Upper lobe of right lung (tissue), 1 donor: ENCODE results near the gene SHISA6. TPM values are rescaled to one million over a fixed set of nuclear protein-coding genes. Genes with fewer than 3 reads are reported as not detected.
"Not testable (repeated sequence)": the region's sequence is repeated elsewhere in the genome, so short reads cannot be mapped to it uniquely, and the experiment has no call there.

Experiments
- ATAC-seq: fragments of 200-7000 bp; cut with Tn5 transposase; one replicate; pipeline ENCODE4 v1.9.1; 2020; ENCODE audit warnings: mild to moderate bottlenecking, moderate library complexity
- DNase-seq: peaks from one replicate; pipeline ENCODE4 v3.0.0-alpha.2; 2020
- H3K27ac ChIP-seq: fragments of 200-600 bp; one replicate; pipeline ENCODE4 v1.8.0; 2022
- H3K27me3 ChIP-seq: fragments of 200-600 bp; one replicate; pipeline ENCODE4 v1.8.0; 2022; ENCODE audit warnings: mild to moderate bottlenecking
- H3K36me3 ChIP-seq: fragments of 200-600 bp; one replicate; pipeline ENCODE4 v1.8.0; 2022
- H3K4me1 ChIP-seq: fragments of 200-600 bp; one replicate; pipeline ENCODE4 v1.8.0; 2022
- H3K4me3 ChIP-seq: fragments of 200-600 bp; one replicate; pipeline ENCODE4 v1.8.0; 2022; ENCODE audit warnings: mild to moderate bottlenecking
- H3K9me3 ChIP-seq: fragments of 200-600 bp; one replicate; pipeline ENCODE4 v1.8.0; 2022
- CTCF ChIP-seq: fragments of 200-600 bp; IDR thresholded peaks from one replicate; pipeline ENCODE4 v1.8.0; 2022; ENCODE audit warnings: antibody characterized with exemption
- intact Hi-C: fragments of 100-400 bp; cut with DNase I; formaldehyde crosslinking; loops from one replicate; pipeline ENCODE4 v1.11.0; 2022
- total RNA-seq: library from RNA; stranded (reverse); fragmentation: NEBNext Ultra II Directional; extraction: Animal tissue kit (Norgen Biotek cat#: 25700); gene quantifications from one replicate; pipeline ENCODE4 v1.2.1, GENCODE V29; 2021
- donor health status: DM: no; HTN: yes; CAD: no; lungs with severe emphysema.

The SHISA6 gene
- total RNA-seq, 1 donor from 2014 or later, result not detected

- H3K4me1 ChIP-seq, result no peaks in the 10 kb centered on the region
- TF ChIP-seq CTCF, result no peak
- ATAC-seq (no peak), DNase-seq (no peak)
- no peak overlapping the region for H3K4me3 ChIP-seq
- H3K9me3 ChIP-seq, result no peaks in the 10 kb centered on the region
- H3K27ac ChIP-seq, result no peak overlapping the region
- intact Hi-C loops, result no loop called here
- H3K36me3 ChIP-seq, result no peaks in the 10 kb centered on the region
- H3K27me3 ChIP-seq, result no peaks in the 10 kb centered on the region
Observed at GRCh38 chr17:11293480-11293879, 52.5 kb downstream of the SHISA6 start.

GRCh38 chr17:11294826-11295225 lies 53.8 kb downstream of the SHISA6 start:
- H3K4me1 ChIP-seq, result no peaks in the 10 kb centered on the region
- no peaks in the 10 kb centered on the region for H3K27me3 ChIP-seq
- intact Hi-C loops, result no loop called here
- no peak overlapping the region for H3K4me3 ChIP-seq
- no peaks in the 10 kb centered on the region for H3K9me3 ChIP-seq
- H3K27ac ChIP-seq, result no peak overlapping the region
- TF ChIP-seq CTCF, result no peak
- no peak for ATAC-seq
- DNase-seq, result no peak
- H3K36me3 ChIP-seq, result no peaks in the 10 kb centered on the region

GRCh38 chr17:11296994-11297393 lies 56.0 kb downstream of the SHISA6 start:
- H3K27ac ChIP-seq, result no peak overlapping the region
- peak; percentile 47 for ATAC-seq
- no peak overlapping the region for H3K4me3 ChIP-seq
- DNase-seq, result no peak
- no peaks in the 10 kb centered on the region for H3K36me3 ChIP-seq
- no peaks in the 10 kb centered on the region for H3K9me3 ChIP-seq
- peak; percentile 45 for TF ChIP-seq CTCF
- intact Hi-C loops, result no loop called here
- no peaks in the 10 kb centered on the region for H3K4me1 ChIP-seq
- H3K27me3 ChIP-seq, result no peaks in the 10 kb centered on the region

GRCh38 chr17:11298401-11298800 lies 57.4 kb downstream of the SHISA6 start:
- no peak for DNase-seq
- no peak for TF ChIP-seq CTCF
- ATAC-seq, result no peak
- no peak overlapping the region for H3K27ac ChIP-seq
- H3K36me3 ChIP-seq, result no peaks in the 10 kb centered on the region
- no peaks in the 10 kb centered on the region for H3K9me3 ChIP-seq
- intact Hi-C loops, result no loop called here
- H3K4me1 ChIP-seq, result no peaks in the 10 kb centered on the region
- H3K27me3 ChIP-seq, result no peaks in the 10 kb centered on the region
- no peak overlapping the region for H3K4me3 ChIP-seq

GRCh38 chr17:11300201-11300600 lies 59.2 kb downstream of the SHISA6 start:
- Histone ChIP-seq H3K27me3 (no peaks in the 10 kb centered on the region), H3K36me3 (no peaks in the 10 kb centered on the region), H3K4me3 (no peak overlapping the region), H3K4me1 (no peaks in the 10 kb centered on the region), H3K9me3 (no peaks in the 10 kb centered on the region), H3K27ac (no peak overlapping the region)
- DNase-seq, result no peak
- intact Hi-C loops, result no loop called here
- TF ChIP-seq CTCF, result no peak
- no peak for ATAC-seq

- ATAC-seq (no peak), DNase-seq (no peak)
- Histone ChIP-seq H3K4me1 (no peaks in the 10 kb centered on the region), H3K9me3 (no peaks in the 10 kb centered on the region), H3K27me3 (no peaks in the 10 kb centered on the region), H3K4me3 (no peak overlapping the region), H3K36me3 (no peaks in the 10 kb centered on the region), H3K27ac (no peak overlapping the region)
- no peak for TF ChIP-seq CTCF
- intact Hi-C loops, result no loop called here
Observed at GRCh38 chr17:11300738-11301137, 59.7 kb downstream of the SHISA6 start.

- intact Hi-C loops, ATAC-seq, H3K4me3 ChIP-seq, H3K9me3 ChIP-seq, DNase-seq, H3K36me3 ChIP-seq, H3K4me1 ChIP-seq, H3K27me3 ChIP-seq, H3K27ac ChIP-seq: not testable (repeated sequence)
Observed at GRCh38 chr17:11301874-11302273, 60.9 kb downstream of the SHISA6 start.
